ENCODE data around the gene ASIC4. TPM values are rescaled to one million over a fixed set of nuclear protein-coding genes. Genes with fewer than 3 reads are reported as not detected.

The ASIC4 gene
- total and polyA plus RNA-seq, 9 of the 15 experiments (the other 6 are each of a cell fraction or from before 2014, with no cell fraction given): 0.07 to 19.2 (median 4.8) TPM

DNA sequence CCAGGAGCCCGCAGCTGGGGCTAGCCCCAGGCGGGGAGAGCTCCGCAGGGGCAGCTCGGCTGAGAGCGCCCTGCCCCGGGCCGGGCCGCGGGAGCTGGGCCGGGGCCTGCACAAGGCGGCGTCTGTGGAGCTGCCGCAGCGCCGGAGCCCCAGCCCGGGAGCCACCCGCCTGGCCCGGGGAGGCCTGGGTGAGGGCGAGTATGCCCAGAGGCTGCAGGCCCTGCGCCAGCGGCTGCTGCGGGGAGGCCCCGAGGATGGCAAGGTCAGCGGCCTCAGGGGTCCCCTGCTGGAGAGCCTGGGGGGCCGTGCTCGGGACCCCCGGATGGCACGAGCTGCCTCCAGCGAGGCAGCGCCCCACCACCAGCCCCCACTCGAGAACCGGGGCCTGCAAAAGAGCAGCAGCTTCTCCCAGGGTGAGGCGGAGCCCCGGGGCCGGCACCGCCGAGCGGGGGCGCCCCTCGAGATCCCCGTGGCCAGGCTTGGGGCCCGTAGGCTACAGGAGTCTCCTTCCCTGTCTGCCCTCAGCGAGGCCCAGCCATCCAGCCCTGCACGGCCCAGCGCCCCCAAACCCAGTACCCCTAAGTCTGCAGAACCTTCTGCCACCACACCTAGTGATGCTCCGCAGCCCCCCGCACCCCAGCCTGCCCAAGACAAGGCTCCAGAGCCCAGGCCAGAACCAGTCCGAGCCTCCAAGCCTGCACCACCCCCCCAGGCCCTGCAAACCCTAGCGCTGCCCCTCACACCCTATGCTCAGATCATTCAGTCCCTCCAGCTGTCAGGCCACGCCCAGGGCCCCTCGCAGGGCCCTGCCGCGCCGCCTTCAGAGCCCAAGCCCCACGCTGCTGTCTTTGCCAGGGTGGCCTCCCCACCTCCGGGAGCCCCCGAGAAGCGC, 30.6 kb upstream of the ASIC4 start:
- Histone ChIP-seq H3K4me1 (replicated peaks in 1 of 2; ENCODE audit: control insufficient read depth in 2 of 2, insufficient read depth in 2 of 2, low read length in 2 of 2) (peaks cover 3 to 33% of the 10 kb centered on the region in 2 experiments; a peak in 3 of 5 replicates), H3K4me2 (ENCODE audit: insufficient read depth, low read length) (no peak overlapping the region), H3K36me3 (ENCODE audit: control insufficient read depth, insufficient read depth, low read length) (no peaks in the 10 kb centered on the region), H3K79me2 (ENCODE audit: control insufficient read depth, insufficient read depth, low read length) (no peaks in the 10 kb centered on the region), H3K9me3 (replicated peaks; ENCODE audit: control insufficient read depth, insufficient read depth, low read depth, low read length) (no peaks in the 10 kb centered on the region), H3K27me3 (ENCODE audit: control insufficient read depth in 2 of 2, insufficient read depth in 2 of 2, low read length in 2 of 2) (no peaks in the 10 kb centered on the region), H3K27ac (ENCODE audit: extremely low read depth, low read depth, low read length) (no peak overlapping the region), H3K9ac (ENCODE audit: insufficient read depth in 1 of 2, low read depth in 2 of 2, low read length in 2 of 2) (no peak overlapping the region; a peak in 1 of 4 replicates), H3K9me1 (ENCODE audit: control insufficient read depth, insufficient read depth, low read length) (no peaks in the 10 kb centered on the region), H4K20me1 (replicated peaks; ENCODE audit: control insufficient read depth, insufficient read depth, low read length) (no peaks in the 10 kb centered on the region; the same call in 1 of the 2 replicates), H3K4me3 (no peak overlapping the region), H2AFZ (ENCODE audit: low read depth, low read length) (no peak overlapping the region)
- TF ChIP-seq PHTF2 (CRISPR knock-in tag; IDR thresholded peaks at IDR 0.05) (no peak), HDAC6 (IDR thresholded peaks at IDR 0.05; ENCODE audit: low read depth, low read length) (no peak), ZNF24 (IDR thresholded peaks at IDR 0.05) (no peak), ZSCAN32 (CRISPR knock-in tag; IDR thresholded peaks at IDR 0.05) (no peak), ARID1B (IDR thresholded peaks at IDR 0.05) (no peak)
- TF ChIP-seq, protein P1, sequence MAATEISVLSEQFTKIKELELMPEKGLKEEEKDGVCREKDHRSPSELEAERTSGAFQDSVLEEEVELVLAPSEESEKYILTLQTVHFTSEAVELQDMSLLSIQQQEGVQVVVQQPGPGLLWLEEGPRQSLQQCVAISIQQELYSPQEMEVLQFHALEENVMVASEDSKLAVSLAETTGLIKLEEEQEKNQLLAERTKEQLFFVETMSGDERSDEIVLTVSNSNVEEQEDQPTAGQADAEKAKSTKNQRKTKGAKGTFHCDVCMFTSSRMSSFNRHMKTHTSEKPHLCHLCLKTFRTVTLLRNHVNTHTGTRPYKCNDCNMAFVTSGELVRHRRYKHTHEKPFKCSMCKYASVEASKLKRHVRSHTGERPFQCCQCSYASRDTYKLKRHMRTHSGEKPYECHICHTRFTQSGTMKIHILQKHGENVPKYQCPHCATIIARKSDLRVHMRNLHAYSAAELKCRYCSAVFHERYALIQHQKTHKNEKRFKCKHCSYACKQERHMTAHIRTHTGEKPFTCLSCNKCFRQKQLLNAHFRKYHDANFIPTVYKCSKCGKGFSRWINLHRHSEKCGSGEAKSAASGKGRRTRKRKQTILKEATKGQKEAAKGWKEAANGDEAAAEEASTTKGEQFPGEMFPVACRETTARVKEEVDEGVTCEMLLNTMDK (IDR thresholded peaks at IDR 0.05; ENCODE audit: borderline replicate concordance, insufficient read depth, low read depth, low read length, poor library complexity, severe bottlenecking): no peak
- TF ChIP-seq, protein P2, sequence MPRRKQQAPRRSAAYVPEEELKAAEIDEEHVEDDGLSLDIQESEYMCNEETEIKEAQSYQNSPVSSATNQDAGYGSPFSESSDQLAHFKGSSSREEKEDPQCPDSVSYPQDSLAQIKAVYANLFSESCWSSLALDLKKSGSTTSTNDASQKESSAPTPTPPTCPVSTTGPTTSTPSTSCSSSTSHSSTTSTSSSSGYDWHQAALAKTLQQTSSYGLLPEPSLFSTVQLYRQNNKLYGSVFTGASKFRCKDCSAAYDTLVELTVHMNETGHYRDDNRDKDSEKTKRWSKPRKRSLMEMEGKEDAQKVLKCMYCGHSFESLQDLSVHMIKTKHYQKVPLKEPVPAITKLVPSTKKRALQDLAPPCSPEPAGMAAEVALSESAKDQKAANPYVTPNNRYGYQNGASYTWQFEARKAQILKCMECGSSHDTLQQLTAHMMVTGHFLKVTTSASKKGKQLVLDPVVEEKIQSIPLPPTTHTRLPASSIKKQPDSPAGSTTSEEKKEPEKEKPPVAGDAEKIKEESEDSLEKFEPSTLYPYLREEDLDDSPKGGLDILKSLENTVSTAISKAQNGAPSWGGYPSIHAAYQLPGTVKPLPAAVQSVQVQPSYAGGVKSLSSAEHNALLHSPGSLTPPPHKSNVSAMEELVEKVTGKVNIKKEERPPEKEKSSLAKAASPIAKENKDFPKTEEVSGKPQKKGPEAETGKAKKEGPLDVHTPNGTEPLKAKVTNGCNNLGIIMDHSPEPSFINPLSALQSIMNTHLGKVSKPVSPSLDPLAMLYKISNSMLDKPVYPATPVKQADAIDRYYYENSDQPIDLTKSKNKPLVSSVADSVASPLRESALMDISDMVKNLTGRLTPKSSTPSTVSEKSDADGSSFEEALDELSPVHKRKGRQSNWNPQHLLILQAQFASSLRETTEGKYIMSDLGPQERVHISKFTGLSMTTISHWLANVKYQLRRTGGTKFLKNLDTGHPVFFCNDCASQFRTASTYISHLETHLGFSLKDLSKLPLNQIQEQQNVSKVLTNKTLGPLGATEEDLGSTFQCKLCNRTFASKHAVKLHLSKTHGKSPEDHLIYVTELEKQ (CRISPR knock-in tag; IDR thresholded peaks at IDR 0.05): no peak
- DNase-seq (ENCODE audit: extremely low read depth in 1 of 4, low spot score in 3 of 4) (no peak), ATAC-seq (no peak), FAIRE-seq (no peak)
- POLR2A ChIA-PET: interaction anchor here (0.6 to 0.7 kb wide), 2 partner anchors 10 to 13 kb away, joined by 3 to 4 read pairs; no protein-coding TSS in a partner anchor
- intact Hi-C loops (cut with micrococcal nuclease) (no loop called here), in situ Hi-C loops (cut with MboI) (no loop called here)
- WGBS (ENCODE audit: insufficient coverage, low coverage, missing lambda C conversion rate): 51% methylated on average over 11 of the region's 58 CpGs
- CTCF ChIA-PET (ENCODE audit: low intra/inter-chr PET ratio): no interaction called here
- BruUV-seq (replicated peaks): no TSS peak

Data from K562 (cell line).